ENCODE data around the gene C17orf114.

C17orf114 gene

GRCh38 chr17:4836221-4836620 lies 34.1 kb upstream of the C17orf114 start:
- DNase-seq, result no peak
- H3K79me2 ChIP-seq (ENCODE audit: low read length), result peaks cover 78% of the 10 kb centered on the region
- peaks cover 23% of the 10 kb centered on the region; the same call in 1 of the 2 replicates for H3K4me1 ChIP-seq (ENCODE audit: low read length)
- no peak overlapping the region for H3K4me2 ChIP-seq (ENCODE audit: low read depth, low read length)
- no peaks in the 10 kb centered on the region for H3K36me3 ChIP-seq (replicated peaks; ENCODE audit: insufficient read depth, low read length)
- H4K20me1 ChIP-seq (ENCODE audit: insufficient read depth, low read length), result no peaks in the 10 kb centered on the region
- peaks cover 3% of the 10 kb centered on the region; the same call in 1 of the 2 replicates for H3F3A ChIP-seq (ENCODE audit: insufficient read depth, low read length)
- H3K9ac ChIP-seq (ENCODE audit: low read length), result no peak overlapping the region
- H3K9me2 ChIP-seq (replicated peaks; ENCODE audit: insufficient read depth, low read length), result no peaks in the 10 kb centered on the region
- no peaks in the 10 kb centered on the region for H3K27me3 ChIP-seq (replicated peaks; ENCODE audit: insufficient read depth, low read length)
- no peak overlapping the region for H2AFZ ChIP-seq (ENCODE audit: low read length)
- no peak for TF ChIP-seq EZH2phosphoT487 (IDR thresholded peaks at IDR 0.05; ENCODE audit: low read length)
- no peak for TF ChIP-seq EZH2 (optimal IDR thresholded peaks at IDR 0.05; ENCODE audit: low read depth, low read length)
- TF ChIP-seq CTCF (IDR thresholded peaks at IDR 0.05; ENCODE audit: low read length), result no peak
- no peak overlapping the region for H3K27ac ChIP-seq (ENCODE audit: low read length)
- H3K4me3 ChIP-seq (ENCODE audit: low read length), result no peak overlapping the region
- H3K9me3 ChIP-seq (replicated peaks; ENCODE audit: insufficient read depth, low read length), result no peaks in the 10 kb centered on the region

- no peaks in the 10 kb centered on the region for H4K20me1 ChIP-seq (ENCODE audit: insufficient read depth, low read length)
- peaks cover 23% of the 10 kb centered on the region; the same call in 1 of the 2 replicates for H3K4me1 ChIP-seq (ENCODE audit: low read length)
- DNase-seq, result no peak
- H3K27me3 ChIP-seq (replicated peaks; ENCODE audit: insufficient read depth, low read length), result no peaks in the 10 kb centered on the region
- TF ChIP-seq EZH2 (optimal IDR thresholded peaks at IDR 0.05; ENCODE audit: low read depth, low read length) (no peak), EZH2phosphoT487 (IDR thresholded peaks at IDR 0.05; ENCODE audit: low read length) (no peak), CTCF (IDR thresholded peaks at IDR 0.05; ENCODE audit: low read length) (no peak)
- no peaks in the 10 kb centered on the region for H3K9me2 ChIP-seq (replicated peaks; ENCODE audit: insufficient read depth, low read length)
- H3F3A ChIP-seq (ENCODE audit: insufficient read depth, low read length), result peaks cover 3% of the 10 kb centered on the region; the same call in 1 of the 2 replicates
- no peak overlapping the region for H3K27ac ChIP-seq (ENCODE audit: low read length)
- no peak overlapping the region for H3K9ac ChIP-seq (ENCODE audit: low read length)
- no peaks in the 10 kb centered on the region for H3K36me3 ChIP-seq (replicated peaks; ENCODE audit: insufficient read depth, low read length)
- H3K79me2 ChIP-seq (ENCODE audit: low read length), result peaks cover 63% of the 10 kb centered on the region
- no peak overlapping the region for H2AFZ ChIP-seq (ENCODE audit: low read length)
- H3K4me2 ChIP-seq (ENCODE audit: low read depth, low read length), result peak overlapping the region; percentile 99; the same call in 1 of the 2 replicates
- peak overlapping the region; percentile 92; the same call in 1 of the 2 replicates for H3K4me3 ChIP-seq (ENCODE audit: low read length)
- no peaks in the 10 kb centered on the region for H3K9me3 ChIP-seq (replicated peaks; ENCODE audit: insufficient read depth, low read length)
Observed at GRCh38 chr17:4834681-4835020, 32.5 kb upstream of the C17orf114 start.

GRCh38 chr17:4833941-4834680 lies 32.0 kb upstream of the C17orf114 start:
- Histone ChIP-seq H3K9me2 (replicated peaks; ENCODE audit: insufficient read depth, low read length) (no peaks in the 10 kb centered on the region), H2AFZ (ENCODE audit: low read length) (peak overlapping the region; percentile 77), H4K20me1 (ENCODE audit: insufficient read depth, low read length) (no peaks in the 10 kb centered on the region), H3F3A (ENCODE audit: insufficient read depth, low read length) (peaks cover 3% of the 10 kb centered on the region; the same call in 1 of the 2 replicates), H3K9ac (ENCODE audit: low read length) (peak overlapping the region; percentile 80), H3K4me2 (ENCODE audit: low read depth, low read length) (peak overlapping the region; percentile 99), H3K27me3 (replicated peaks; ENCODE audit: insufficient read depth, low read length) (no peaks in the 10 kb centered on the region), H3K27ac (ENCODE audit: low read length) (no peak overlapping the region), H3K4me1 (ENCODE audit: low read length) (peaks cover 23% of the 10 kb centered on the region; the same call in 1 of the 2 replicates), H3K9me3 (replicated peaks; ENCODE audit: insufficient read depth, low read length) (no peaks in the 10 kb centered on the region), H3K79me2 (ENCODE audit: low read length) (peaks cover 57% of the 10 kb centered on the region), H3K36me3 (replicated peaks; ENCODE audit: insufficient read depth, low read length) (no peaks in the 10 kb centered on the region), H3K4me3 (ENCODE audit: low read length) (peak overlapping the region; percentile 92)
- no peak for TF ChIP-seq EZH2 (optimal IDR thresholded peaks at IDR 0.05; ENCODE audit: low read depth, low read length)
- TF ChIP-seq EZH2phosphoT487 (IDR thresholded peaks at IDR 0.05; ENCODE audit: low read length), result no peak
- TF ChIP-seq CTCF (IDR thresholded peaks at IDR 0.05; ENCODE audit: low read length), result no peak
- DNase-seq, result no peak

All from MM.1S (cell line).